Stimulated activated CD8-positive, alpha-beta memory T cell treated with anti-CD3 and anti-CD28 coated beads, Interleukin-4, amount 100 ng/mL, for 4 hours (primary cell): ENCODE data around the gene SGIP1.
"Not testable (repeated sequence)": the region's sequence is repeated elsewhere in the genome, so short reads cannot be mapped to it uniquely, and the experiment has no call there.

Experiments used
- DNase-seq, 2 donors: peaks; one replicate each; pipeline ENCODE4 v3.0.0-alpha.2; 2020; ENCODE audit warnings: low read depth in 2 of 2, low spot score in 1 of 2

Gene SGIP1

DNA sequence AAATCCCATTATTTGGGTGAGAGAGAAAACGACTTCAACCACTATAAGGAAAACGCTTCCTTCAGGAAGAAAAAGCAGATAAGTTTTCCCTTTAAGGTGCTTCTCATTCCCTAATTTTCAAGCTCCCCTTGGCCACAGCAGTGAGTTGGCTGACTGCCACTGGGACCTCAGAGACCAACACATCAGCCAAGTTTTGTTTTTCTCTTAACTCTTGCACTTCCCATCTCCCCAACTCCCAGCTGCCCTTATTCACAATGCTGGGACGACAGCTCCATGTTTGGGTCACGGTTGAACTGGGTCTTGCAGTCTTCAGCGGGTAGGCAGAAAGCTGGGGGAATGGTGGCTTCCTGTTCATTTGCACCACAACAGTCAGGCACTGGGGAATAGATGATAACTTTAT is 18.9 kb downstream of the SGIP1 start:
- DNase-seq, result no peak

- DNase-seq, result no peak
Observed at GRCh38 chr1:66553846-66554245, 19.9 kb downstream of the SGIP1 start.

DNA sequence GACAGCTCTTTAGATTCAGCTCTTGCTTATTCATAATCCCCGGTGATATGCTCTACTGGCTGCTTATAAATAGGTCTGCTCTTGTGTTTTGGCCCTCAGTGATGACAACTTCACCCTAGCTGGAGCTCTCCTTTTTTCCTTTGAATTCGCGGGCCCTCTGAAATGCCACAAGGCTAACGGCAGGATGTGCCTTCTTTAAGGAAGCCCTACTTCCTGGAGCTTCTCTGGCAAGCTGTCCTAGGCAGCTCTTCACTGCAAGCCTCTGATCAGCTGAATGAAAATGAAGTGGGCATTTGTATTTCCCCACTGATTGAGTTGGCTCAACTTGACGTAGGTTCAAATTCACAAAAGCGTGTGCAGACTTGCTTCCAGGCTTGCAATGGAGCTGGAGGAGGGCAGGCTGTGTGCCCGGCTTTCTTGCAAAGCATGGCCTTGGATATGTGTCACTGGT is 22.2 kb downstream of the SGIP1 start:
- no peak for DNase-seq

GRCh38 chr1:66557157-66557556 is 23.2 kb downstream of the SGIP1 start:
- DNase-seq, result no peak

DNA sequence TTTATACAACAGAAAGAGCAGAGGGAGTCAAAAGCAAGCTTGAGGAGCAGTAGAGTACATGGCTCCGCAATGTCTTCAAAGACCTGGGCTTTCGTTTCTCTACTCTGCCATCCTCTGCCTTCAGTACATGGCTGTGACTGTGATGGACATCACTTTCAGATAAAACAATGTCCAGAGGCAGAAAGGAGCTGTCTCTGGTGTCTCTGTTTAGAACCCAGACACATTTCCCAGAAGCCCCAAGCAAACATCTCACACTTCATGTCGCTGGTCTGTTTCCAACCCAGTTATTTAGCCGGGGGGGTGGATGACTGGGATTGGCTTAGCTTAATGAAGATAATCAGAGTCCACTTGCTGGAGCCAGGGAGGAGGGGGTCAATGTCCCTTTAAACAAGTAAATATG is 25.6 kb downstream of the SGIP1 start:
- DNase-seq, result no peak

GRCh38 chr1:66562561-66562960 is 28.6 kb downstream of the SGIP1 start:
- DNase-seq, result no peak

DNA sequence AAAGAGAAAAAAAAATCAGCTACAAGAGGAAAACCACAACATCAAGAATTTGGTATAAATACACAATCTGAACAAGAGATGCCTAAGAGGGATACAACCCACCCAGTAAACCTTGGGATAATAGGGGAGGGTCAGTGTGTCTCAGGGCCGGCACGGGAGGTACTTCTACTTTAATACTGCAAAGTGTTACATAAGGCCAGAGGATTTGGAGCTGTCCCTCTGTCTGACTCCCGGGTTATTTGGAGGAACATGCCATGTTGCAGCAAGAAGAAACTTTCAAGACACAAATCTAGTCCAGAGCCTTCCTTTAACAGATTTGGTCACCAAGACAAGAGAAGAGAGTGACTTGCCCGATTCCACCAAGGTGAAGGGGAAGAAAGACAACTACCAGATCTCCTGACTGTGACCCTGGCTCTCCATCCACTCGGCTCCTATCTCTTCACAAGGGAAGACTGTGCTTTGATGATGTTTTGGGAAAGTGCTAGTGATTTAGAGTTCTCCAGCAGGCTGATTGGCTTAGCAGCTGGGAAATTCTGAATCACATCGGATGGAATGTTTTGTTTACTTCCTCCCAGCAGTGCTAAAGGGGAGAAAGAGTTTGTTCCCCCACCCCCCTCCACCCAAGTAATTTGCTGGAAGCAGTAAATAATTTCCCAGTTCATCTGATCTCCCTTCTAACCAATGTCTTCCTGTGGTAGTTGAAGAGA is 29.3 kb downstream of the SGIP1 start:
- no peak for DNase-seq

DNA sequence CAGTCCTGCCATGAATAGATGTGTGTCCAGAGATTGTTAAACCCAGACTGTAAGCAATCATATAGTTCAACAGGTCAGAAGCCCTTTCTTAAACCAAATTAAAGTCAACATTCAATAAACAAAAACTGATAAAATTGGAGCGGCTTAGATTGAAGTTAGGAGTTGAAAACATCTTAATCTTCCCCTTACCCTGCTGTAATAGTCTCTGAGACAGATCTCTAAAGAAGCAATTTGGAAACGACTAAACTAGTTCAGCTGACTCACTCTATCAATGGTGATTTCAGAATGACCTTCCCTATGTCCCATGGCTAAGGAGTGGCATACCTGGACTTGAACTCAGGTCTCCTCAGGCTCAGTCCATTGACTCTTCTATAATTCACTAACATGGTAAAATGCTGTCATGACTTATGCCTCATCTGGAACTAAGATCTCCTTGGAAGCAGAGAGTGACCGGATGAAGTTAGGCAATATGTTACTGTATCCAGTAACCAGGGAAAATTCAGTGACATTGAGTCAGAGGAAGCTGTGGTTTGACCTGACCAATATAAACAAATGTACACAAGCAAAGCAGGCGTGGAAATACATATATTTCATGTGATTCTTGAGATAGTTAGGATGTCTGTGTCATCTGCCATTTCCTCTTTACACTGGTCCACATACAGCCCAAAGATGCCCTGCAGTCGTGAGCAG is 30.1 kb downstream of the SGIP1 start:
- DNase-seq, result no peak

- DNase-seq, result no peak
Observed at GRCh38 chr1:66570196-66570595, 36.2 kb downstream of the SGIP1 start.

- no peak for DNase-seq
Observed at GRCh38 chr1:66571789-66572188, 37.8 kb downstream of the SGIP1 start.

GRCh38 chr1:66575739-66576138 is 41.8 kb downstream of the SGIP1 start:
- DNase-seq, result no peak

- no peak for DNase-seq
Observed at GRCh38 chr1:66576645-66577044, 42.7 kb downstream of the SGIP1 start.

- no peak for DNase-seq
Observed at GRCh38 chr1:66578841-66579240, 44.9 kb downstream of the SGIP1 start.

DNA sequence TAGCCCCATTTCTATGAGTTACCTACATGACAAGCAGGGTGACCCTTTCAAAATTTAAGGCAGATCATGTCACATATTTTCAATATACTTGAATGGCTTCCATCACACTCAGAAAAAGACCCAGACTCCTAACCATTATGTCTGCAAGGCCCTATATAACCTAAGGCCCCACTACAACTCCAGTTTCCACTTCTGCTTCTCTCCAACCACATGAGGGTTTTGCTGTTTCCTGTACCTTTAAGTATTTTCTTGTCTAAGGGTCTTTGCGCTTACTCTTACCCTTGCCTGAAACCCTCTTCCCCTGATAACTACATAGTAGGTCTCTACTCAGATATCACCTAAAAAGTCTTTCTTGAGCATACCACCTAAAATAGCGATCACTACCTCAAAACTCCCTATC is 46.1 kb downstream of the SGIP1 start:
- DNase-seq, result no peak

DNA sequence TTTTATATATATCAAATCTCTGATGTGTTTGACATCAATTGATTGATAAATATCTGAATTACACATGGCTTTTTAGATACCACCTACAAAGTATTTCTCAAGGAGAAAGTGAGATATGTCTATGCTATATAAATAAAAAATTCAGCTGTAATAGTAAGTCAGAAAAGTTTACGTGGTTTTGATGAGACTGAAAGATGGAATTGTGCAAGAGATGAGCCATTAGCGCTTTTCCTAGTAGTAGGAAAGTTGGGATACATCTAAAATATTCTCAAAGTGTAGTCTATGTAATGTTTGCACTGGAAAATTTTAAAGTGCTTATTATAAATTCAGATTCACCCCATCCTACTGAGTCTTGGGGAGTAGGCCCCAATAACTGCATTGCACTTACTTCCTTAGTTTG is 49.1 kb downstream of the SGIP1 start:
- no peak for DNase-seq

GRCh38 chr1:66585002-66585401 is 51.0 kb downstream of the SGIP1 start:
- no peak for DNase-seq

- no peak for DNase-seq
Observed at GRCh38 chr1:66589326-66589725, 55.4 kb downstream of the SGIP1 start.

GRCh38 chr1:66592106-66592507 is 58.2 kb downstream of the SGIP1 start:
- DNase-seq, result not testable (repeated sequence)

DNA sequence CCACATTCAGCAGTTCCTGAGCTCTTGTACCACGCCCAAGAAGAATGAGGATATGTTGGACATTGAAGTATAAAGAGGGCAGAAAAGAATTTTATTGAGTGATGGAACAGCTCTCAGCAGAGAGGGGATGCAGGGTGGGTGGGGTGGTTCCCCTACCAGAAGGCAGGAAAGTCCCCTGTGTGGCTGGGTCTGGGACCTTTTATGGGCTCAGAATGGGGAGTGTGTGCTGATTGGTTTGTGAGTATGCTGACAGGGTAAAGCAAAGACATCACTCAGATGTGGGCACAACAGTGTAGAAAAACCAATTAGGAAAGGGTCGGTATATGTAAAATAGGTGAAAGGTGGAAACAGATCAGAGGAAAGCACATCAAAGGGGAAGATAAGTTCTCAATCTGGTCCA is 62.2 kb downstream of the SGIP1 start:
- no peak for DNase-seq

DNA sequence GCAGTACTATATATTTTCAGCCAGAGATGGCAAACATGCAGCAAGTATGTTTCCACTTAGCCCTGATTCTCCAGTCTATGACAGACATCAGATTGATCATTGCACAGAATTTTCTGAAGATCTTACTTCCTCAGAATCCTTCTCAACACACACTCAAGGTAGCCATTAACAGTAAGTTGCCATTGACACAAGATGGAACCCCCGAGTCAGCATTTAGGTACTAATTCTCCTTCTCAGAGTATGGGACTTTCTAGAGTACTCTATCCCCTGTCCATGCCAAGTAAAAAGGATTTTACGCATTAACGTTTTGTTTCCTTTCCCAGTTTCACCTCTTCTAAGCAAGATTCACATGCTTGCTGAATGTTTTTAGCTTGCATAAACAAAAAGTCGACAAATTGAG is 63.5 kb downstream of the SGIP1 start:
- DNase-seq, result no peak

- no peak for DNase-seq
Observed at GRCh38 chr1:66598670-66599069, 64.7 kb downstream of the SGIP1 start.

GRCh38 chr1:66599346-66599745 is 65.4 kb downstream of the SGIP1 start:
- no peak for DNase-seq
